ENCODE measurements around the gene GPR25.
A peak's percentile ranks its signal among the peaks of the same experiment; 100 is the strongest.

Gene GPR25

DNA sequence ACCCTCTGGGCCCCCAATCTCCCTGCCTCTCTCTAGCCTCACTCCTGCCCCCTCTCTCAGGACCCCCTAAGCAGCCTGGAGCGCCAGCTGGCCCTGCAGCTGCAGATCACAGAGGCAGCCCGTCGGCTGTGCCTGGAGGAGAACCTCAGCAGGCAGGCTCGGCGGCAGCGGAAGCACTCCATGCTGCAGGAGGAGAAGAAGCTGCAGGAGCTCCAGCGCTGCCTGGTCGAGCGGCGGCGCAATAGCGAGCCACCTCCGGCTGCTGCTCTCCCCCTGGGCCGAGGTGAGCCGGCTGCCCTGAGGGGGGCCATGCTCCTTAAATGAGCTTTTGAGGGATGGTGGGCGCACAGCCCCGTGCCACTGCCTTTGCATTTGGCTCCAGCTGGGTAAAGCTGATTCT is 28.1 kb downstream of the GPR25 start:
- DNase-seq (ENCODE audit: low read depth), result no peak
- no peak overlapping the region for H3K4me3 ChIP-seq (ENCODE audit: low read depth, low read length)
- no peak for TF ChIP-seq POLR2A (IDR thresholded peaks at IDR 0.05; ENCODE audit: extremely low read depth, insufficient read length)

DNA sequence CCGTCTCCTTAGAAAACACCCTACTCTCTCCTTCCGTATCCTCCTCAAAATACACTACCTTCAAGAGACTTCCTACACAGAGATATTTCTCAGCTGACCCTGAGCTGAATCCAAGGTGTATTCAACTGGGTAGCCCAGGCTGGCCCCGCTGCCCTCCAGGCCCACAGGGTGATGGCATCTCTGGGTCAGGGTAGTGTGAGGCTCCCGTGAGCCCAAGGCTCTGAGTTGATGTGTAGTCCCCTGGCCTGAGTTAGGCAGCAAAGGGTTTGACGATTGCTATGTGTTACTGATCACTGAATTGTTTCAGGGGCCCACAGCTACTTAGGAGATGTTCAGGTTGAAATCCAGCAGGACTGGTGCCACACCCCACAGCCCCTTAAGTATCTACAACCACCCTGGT is 28.6 kb downstream of the GPR25 start:
- no peak overlapping the region for H3K4me3 ChIP-seq (ENCODE audit: low read depth, low read length)
- TF ChIP-seq POLR2A (IDR thresholded peaks at IDR 0.05; ENCODE audit: extremely low read depth, insufficient read length) (no peak), MYC (IDR thresholded peaks at IDR 0.05; ENCODE audit: low read depth, low read length) (no peak)
- no peak for DNase-seq (ENCODE audit: low read depth)

DNA sequence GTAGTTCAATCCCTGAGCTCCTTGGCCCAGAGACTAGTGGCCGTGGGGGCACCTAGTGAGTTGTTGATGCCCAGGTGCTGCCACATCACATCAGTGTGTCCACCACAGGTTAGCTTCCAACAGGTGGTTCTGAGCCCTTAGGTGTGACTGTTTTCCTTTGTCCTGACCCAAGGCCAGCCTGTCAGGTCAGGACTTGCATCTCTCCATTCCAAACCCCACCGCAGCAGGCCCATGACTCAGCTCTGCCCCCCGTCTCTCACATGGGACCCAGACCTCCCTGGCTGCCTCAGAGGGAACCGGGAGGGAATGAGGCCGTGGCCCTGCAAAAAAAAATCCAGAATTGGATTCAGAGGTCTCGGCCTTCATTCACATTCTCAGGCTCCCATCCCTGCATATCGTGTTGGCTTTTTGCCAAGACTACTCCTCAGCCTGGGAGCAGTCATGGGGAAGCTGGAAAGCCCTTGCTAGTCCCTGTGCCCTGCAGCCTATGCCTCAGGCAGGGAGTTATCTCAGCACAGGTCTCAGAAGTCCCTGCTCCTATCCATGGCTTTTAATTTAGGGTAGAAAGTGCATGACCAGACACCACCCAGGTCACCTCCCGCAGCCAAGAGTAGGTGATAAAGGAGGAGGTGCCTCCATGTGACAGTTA is 29.1 kb downstream of the GPR25 start:
- no peak overlapping the region for H3K4me3 ChIP-seq (ENCODE audit: low read depth, low read length)
- TF ChIP-seq, protein P1, sequence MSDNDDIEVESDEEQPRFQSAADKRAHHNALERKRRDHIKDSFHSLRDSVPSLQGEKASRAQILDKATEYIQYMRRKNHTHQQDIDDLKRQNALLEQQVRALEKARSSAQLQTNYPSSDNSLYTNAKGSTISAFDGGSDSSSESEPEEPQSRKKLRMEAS (IDR thresholded peaks at IDR 0.05; ENCODE audit: low read depth, low read length), result no peak
- TF ChIP-seq, protein P2, sequence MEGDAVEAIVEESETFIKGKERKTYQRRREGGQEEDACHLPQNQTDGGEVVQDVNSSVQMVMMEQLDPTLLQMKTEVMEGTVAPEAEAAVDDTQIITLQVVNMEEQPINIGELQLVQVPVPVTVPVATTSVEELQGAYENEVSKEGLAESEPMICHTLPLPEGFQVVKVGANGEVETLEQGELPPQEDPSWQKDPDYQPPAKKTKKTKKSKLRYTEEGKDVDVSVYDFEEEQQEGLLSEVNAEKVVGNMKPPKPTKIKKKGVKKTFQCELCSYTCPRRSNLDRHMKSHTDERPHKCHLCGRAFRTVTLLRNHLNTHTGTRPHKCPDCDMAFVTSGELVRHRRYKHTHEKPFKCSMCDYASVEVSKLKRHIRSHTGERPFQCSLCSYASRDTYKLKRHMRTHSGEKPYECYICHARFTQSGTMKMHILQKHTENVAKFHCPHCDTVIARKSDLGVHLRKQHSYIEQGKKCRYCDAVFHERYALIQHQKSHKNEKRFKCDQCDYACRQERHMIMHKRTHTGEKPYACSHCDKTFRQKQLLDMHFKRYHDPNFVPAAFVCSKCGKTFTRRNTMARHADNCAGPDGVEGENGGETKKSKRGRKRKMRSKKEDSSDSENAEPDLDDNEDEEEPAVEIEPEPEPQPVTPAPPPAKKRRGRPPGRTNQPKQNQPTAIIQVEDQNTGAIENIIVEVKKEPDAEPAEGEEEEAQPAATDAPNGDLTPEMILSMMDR (IDR thresholded peaks at IDR 0.05; ENCODE audit: low read depth, low read length), result no peak
- no peak for TF ChIP-seq MYC (IDR thresholded peaks at IDR 0.05; ENCODE audit: low read depth, low read length)
- no peak for DNase-seq (ENCODE audit: low read depth)

DNA sequence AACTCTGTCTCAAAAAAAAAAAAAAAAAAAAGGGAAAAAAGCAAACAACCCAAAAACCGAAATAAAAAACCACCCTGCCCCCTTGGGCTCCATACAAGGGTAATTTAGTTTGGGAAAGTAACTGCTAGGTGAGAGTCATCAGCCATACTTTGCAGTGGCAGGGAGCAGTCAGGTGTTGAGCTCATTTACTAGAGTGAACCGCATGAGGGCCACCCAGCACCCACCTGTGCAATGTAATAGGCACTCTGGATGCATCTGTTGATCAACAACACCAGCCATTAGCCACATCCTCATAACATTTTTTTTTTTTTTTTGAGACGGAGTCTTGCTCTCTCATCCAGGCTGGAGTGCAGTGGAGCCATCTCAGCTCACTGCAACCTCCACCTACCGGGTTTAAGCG is 31.0 kb downstream of the GPR25 start:
- TF ChIP-seq POLR2A (IDR thresholded peaks at IDR 0.05; ENCODE audit: extremely low read depth, insufficient read length) (no peak), MYC (IDR thresholded peaks at IDR 0.05; ENCODE audit: low read depth, low read length) (no peak)
- TF ChIP-seq, protein P1 (IDR thresholded peaks at IDR 0.05; ENCODE audit: low read depth, low read length), result no peak
- no peak for DNase-seq (ENCODE audit: low read depth)
- no peak overlapping the region for H3K4me3 ChIP-seq (ENCODE audit: low read depth, low read length)

DNA sequence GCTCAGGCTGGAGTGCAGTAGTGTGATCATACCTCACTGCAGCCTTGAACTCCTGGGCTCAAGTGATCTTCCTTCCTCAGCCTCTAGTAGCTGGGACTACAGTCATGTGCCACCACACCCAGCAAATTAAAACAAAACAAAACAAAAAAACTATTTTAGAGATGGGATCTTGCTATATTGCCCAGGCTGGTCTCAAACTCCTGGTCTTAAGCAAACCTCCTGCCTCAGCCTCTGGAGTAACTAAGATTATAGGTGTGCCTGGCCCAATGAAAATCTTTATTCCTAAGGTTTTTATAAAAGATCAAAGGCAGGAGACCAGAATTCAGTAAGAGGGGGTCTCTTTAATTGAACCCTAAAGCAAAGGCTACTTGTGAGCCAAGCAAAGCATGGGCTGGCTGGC is 32.0 kb downstream of the GPR25 start:
- no peak for DNase-seq (ENCODE audit: low read depth)
- H3K4me3 ChIP-seq (ENCODE audit: low read depth, low read length), result no peak overlapping the region
- TF ChIP-seq MYC (IDR thresholded peaks at IDR 0.05; ENCODE audit: low read depth, low read length) (no peak), POLR2A (IDR thresholded peaks at IDR 0.05; ENCODE audit: extremely low read depth, insufficient read length) (no peak)
- TF ChIP-seq, protein P1 (IDR thresholded peaks at IDR 0.05; ENCODE audit: low read depth, low read length), result no peak
- TF ChIP-seq, protein P2 (IDR thresholded peaks at IDR 0.05; ENCODE audit: low read depth, low read length), result no peak

DNA sequence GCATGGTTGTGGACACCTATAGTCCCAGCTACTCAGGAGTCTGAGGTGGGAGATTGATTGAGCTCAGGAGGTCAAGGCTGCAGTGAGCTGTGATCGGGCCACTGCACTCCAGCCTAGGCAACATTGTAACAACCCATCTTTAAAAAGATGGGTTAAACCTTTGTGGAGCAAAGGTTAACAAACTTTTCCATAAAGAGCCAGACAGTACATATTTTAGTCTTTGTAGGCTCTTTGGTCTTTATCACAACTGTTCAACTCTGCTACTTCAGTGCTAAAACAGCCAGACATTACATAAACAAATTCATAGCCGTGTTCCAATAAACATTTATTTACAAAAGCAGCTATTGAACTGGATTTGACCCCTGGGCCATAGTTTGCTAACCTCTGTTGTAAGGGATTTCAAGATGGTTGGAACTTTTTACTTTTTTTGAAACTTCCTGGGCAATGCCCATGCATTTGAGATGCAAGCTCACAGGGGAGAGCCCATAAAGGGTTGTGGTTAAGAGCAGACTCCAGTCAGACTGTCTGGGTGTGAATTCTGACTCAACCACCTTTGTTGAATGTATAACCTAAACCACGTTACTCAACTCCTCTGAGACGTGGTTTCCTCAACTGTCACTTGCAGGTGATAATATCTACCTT is 32.8 kb downstream of the GPR25 start:
- no peak overlapping the region for H3K4me3 ChIP-seq (ENCODE audit: low read depth, low read length)
- TF ChIP-seq, protein P2 (IDR thresholded peaks at IDR 0.05; ENCODE audit: low read depth, low read length), result no peak
- peak; percentile 49 for TF ChIP-seq MYC (IDR thresholded peaks at IDR 0.05; ENCODE audit: low read depth, low read length)
- TF ChIP-seq, protein P1 (IDR thresholded peaks at IDR 0.05; ENCODE audit: low read depth, low read length), result peak; percentile 51; the same call in 1 of the 2 replicates
- no peak for TF ChIP-seq POLR2A (IDR thresholded peaks at IDR 0.05; ENCODE audit: extremely low read depth, insufficient read length)
- DNase-seq (ENCODE audit: low read depth), result peak; percentile 92

DNA sequence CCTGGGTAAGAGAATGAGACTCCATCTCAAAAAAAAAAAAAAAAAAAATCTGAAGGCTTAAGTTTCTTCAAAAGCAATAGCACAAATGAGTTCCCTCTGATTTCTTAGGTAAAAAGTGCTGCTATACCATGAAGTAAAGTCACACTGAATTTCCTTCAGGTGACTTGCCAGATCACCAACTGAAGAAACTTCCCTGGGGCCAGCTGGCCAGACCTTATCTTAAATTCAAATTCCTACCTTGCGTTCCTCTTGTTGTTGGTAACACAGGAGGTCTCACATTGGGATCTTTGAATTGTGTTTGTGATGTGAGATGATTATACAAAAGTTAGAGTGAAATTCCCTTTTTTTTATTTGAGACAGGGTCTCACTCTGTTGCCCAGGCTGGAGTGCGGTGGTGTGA is 33.7 kb downstream of the GPR25 start:
- no peak for DNase-seq (ENCODE audit: low read depth)
- TF ChIP-seq, protein P1 (IDR thresholded peaks at IDR 0.05; ENCODE audit: low read depth, low read length), result no peak
- no peak for TF ChIP-seq MYC (IDR thresholded peaks at IDR 0.05; ENCODE audit: low read depth, low read length)
- TF ChIP-seq POLR2A (IDR thresholded peaks at IDR 0.05; ENCODE audit: extremely low read depth, insufficient read length), result no peak
- TF ChIP-seq, protein P2 (IDR thresholded peaks at IDR 0.05; ENCODE audit: low read depth, low read length), result no peak
- H3K4me3 ChIP-seq (ENCODE audit: low read depth, low read length), result no peak overlapping the region

Data from NB4 (cell line).